ENCODE results near the gene ELOVL5. TPM values are rescaled to one million over a fixed set of nuclear protein-coding genes. Genes with fewer than 3 reads are reported as not detected.
"Not testable (repeated sequence)": the region's sequence is repeated elsewhere in the genome, so short reads cannot be mapped to it uniquely, and the experiment has no call there.

The ELOVL5 gene
- total RNA-seq, 2 experiments from 2014 or later = 157 to 162 TPM

DNA sequence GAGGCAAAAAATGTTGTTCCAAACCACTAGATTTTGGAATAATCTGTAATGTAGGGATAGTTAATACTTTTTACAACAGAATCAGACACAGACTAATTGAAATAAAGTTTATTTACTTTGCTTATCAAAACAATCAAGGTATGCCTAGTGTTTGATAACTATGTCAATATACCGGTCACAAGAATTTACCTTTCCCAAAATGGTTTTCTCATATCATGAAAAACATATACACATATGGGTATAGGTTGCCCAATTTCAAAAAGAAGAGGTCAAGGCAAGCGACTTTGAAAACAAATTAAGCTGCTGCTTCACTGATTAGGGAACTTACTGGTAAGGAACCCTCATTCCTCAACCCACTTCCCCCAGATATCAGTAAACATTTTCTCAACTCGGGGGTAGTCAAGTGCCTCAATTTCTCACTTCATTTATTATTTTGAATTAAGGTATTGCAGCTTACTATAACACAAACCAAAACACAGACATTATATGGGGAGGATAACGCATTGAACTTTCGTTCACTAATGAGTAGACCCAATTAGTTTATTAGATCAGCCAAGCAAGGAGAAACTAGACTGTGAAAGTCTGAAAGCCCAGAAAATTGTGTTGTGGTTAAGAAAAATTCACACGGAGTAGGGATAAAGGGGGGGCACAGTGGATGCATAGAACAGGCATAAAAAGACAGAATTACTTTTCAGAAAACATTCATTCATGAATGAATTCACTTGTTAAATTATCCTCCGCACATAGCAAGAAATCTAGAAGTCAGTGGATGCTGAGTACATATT lies 9.0 kb upstream of the ELOVL5 start:
- peaks cover 48% of the 10 kb centered on the region for H3K4me1 Mint-ChIP-seq
- H3K36me3 Mint-ChIP-seq (ENCODE audit: low read depth) = no peaks in the 10 kb centered on the region
- peak overlapping the region; percentile 45 for H3K4me3 Mint-ChIP-seq
- H3K27me3 Mint-ChIP-seq = peaks cover 14% of the 10 kb centered on the region
- DNase-seq = no peak
- no peaks in the 10 kb centered on the region for H3K9me3 Mint-ChIP-seq
- POLR2A ChIA-PET = interaction anchor here (2.5 kb wide), 1 partner anchor 10 kb away, joined by 12 read pairs; the partner anchor contains the start of gene ELOVL5
- H3K27ac Mint-ChIP-seq = peak overlapping the region; percentile 73
- CTCF ChIA-PET = no interaction called here

DNA sequence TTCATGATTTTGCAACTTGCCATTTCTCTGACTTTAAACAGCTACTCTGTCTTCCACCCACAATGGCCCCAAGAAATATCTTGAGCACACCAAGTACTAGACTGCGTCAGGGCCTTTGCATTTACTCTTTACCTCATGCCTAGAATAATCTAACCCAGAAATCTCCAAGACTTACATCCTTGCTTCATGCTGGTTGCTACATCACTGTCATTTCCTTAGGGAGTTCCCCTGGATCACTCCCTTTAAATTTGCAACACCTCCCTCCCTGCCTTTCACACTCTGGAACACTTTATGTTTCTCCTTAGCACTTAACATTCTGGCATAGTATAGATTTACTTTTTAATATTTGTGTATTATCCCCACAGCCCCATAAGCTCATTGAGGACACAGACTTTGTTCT lies 4.9 kb upstream of the ELOVL5 start:
- Mint-ChIP-seq H3K9me3 (no peaks in the 10 kb centered on the region), H3K27ac (no peak overlapping the region), H3K4me3 (no peak overlapping the region), H3K4me1 (peaks cover 19% of the 10 kb centered on the region), H3K36me3 (ENCODE audit: low read depth) (no peaks in the 10 kb centered on the region), H3K27me3 (peaks cover 21% of the 10 kb centered on the region)
- ChIA-PET POLR2A (no interaction called here), CTCF (no interaction called here)
- no peak for DNase-seq

DNA sequence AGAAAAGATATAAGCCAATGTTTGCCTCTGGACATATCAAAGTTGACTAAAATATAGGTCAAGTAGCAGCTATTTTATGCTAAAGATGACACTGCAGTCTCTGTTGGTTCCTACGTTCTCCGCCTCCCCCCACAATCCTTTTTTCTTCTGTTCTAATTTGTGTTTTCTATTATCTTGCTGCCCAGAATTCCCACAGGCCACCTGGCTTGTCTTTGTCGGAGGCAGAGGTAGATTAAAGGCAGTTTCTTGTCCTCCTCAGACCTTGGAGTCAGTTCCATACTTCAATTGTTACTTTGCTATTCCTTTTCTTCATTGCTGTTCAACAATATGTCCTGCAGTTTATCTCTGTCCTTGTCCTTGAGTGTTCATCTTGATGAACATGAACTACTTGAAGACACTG lies 3.6 kb upstream of the ELOVL5 start:
- DNase-seq = no peak
- H3K27me3 Mint-ChIP-seq = peaks cover 21% of the 10 kb centered on the region
- H3K36me3 Mint-ChIP-seq (ENCODE audit: low read depth) = no peaks in the 10 kb centered on the region
- no peak overlapping the region for H3K27ac Mint-ChIP-seq
- POLR2A ChIA-PET = interaction anchor here (0.8 to 6.2 kb wide), 2 partner anchors 9 to 31 kb away, joined by 3 to 98 read pairs; no protein-coding TSS in a partner anchor
- no peaks in the 10 kb centered on the region for H3K9me3 Mint-ChIP-seq
- CTCF ChIA-PET = no interaction called here
- H3K4me3 Mint-ChIP-seq = no peak overlapping the region
- peaks cover 8% of the 10 kb centered on the region for H3K4me1 Mint-ChIP-seq

DNA sequence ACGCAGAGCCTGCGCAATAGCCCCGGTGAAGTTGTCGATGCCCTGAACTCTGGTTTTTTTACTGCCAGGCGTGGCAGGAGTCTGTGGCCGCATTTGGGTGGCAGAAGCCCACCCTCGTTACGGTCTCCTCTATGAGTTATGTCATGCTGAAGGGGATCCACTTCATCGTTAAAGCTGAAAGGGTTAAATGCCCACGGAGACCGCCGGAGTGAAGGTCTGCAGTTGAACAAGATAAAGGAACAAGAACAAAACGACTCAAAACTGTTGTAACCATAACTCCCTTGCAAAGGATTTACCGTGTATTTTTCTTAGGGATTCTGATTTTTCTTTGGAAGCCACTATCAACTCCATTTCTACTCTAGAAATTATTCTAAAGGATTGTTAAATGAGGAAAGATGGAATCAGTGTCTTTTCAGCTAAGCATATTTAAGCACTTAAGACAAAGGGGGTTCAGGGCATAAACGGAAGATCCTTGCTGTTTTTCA lies 501 bp upstream of the ELOVL5 start:
- Mint-ChIP-seq H3K4me3 (peak overlapping the region; percentile 97), H3K9me3 (no peaks in the 10 kb centered on the region), H3K27me3 (peaks cover 18% of the 10 kb centered on the region), H3K4me1 (peaks cover 39% of the 10 kb centered on the region), H3K36me3 (ENCODE audit: low read depth) (peaks cover 25% of the 10 kb centered on the region), H3K27ac (peak overlapping the region; percentile 96)
- ChIA-PET POLR2A (interaction anchor here (0.8 to 6.4 kb wide), 12 partner anchors 8 to 1066 kb away, joined by 3 to 98 read pairs (median 16); partner anchors contain the start of gene GSTA4), CTCF (interaction anchor here (1.0 to 3.8 kb wide), 3 partner anchors 10 to 47 kb away, joined by 4 to 27 read pairs (median 5); no protein-coding TSS in a partner anchor)
- DNase-seq = no peak

DNA sequence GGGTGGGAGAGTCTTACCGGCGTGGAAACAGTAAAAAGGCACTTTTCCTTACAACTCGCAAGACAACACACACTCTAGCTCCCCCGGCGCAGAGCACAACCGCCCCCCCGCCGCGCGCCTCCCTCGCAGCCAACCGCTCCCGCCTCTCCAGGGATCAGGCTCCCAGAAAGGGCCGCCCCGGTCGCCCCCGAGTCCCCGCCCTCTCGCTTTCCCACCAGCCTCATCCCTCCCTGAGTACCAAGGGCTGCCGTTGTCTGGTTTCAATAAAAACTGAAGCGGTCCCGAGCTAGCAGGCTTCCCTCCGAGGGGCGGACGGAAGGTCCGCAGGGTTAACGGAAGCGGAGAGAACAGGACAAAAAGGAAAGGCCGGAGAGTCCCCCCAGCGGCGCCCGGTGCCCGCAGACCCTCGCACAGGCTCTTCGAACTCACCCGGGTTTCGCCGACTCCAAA lies 804 bp downstream of the ELOVL5 start:
- Mint-ChIP-seq H3K36me3 (ENCODE audit: low read depth) (peaks cover 35% of the 10 kb centered on the region), H3K9me3 (no peaks in the 10 kb centered on the region), H3K27me3 (peaks cover 9% of the 10 kb centered on the region), H3K4me3 (peak overlapping the region; percentile 97), H3K4me1 (peaks cover 52% of the 10 kb centered on the region), H3K27ac (peak overlapping the region; percentile 96)
- POLR2A ChIA-PET = interaction anchor here (0.5 to 6.4 kb wide), 27 partner anchors 8 to 353 kb away, joined by 3 to 98 read pairs (median 4); partner anchors contain the start of genes FBXO9 and GSTA4
- CTCF ChIA-PET = interaction anchor here (1.1 to 3.8 kb wide), 7 partner anchors 10 to 282 kb away, joined by 3 to 27 read pairs (median 4); no protein-coding TSS in a partner anchor
- DNase-seq = no peak

DNA sequence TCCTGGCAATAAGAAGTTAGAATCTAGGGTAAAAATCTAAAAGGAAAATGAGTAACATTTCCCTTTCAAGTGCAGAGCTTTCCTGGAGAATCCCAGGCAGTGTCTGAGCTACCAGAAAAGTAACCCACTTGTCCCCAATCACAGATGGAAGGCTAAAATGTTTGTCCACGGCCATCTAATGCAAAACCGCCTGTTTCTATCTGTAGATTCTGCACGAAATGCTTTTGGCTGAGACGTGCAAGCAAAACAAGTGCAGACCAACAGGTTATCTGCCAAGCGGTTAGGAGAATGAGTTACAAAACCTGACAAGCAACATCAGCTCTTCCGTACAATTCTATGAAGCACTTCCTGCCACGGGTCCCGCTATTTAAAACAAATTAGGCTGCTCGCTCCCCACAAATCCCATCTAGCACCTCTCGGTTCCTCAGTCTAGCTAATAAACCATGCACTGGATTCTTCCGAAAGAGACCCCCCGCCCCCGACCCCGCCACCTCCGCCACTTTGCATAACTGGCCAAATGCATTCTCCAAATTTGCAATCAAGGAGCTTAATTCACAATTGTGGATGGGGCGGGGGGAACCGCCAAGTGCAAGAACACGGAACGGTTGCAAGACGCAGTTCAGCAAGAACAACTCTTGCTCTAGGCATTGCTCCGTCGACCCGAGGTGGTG lies 1.4 kb downstream of the ELOVL5 start:
- Mint-ChIP-seq H3K4me1 (peaks cover 58% of the 10 kb centered on the region), H3K27ac (peak overlapping the region; percentile 96), H3K9me3 (no peaks in the 10 kb centered on the region), H3K4me3 (peak overlapping the region; percentile 97), H3K27me3 (peaks cover 5% of the 10 kb centered on the region), H3K36me3 (ENCODE audit: low read depth) (peaks cover 35% of the 10 kb centered on the region)
- POLR2A ChIA-PET = interaction anchor here (0.6 to 6.4 kb wide), 26 partner anchors 8 to 352 kb away, joined by 3 to 98 read pairs (median 4); partner anchors contain the start of genes FBXO9 and GSTA4
- CTCF ChIA-PET = interaction anchor here (0.6 to 3.8 kb wide), 11 partner anchors 10 to 281 kb away, joined by 3 to 27 read pairs (median 3); no protein-coding TSS in a partner anchor
- peak; percentile 56 for DNase-seq

DNA sequence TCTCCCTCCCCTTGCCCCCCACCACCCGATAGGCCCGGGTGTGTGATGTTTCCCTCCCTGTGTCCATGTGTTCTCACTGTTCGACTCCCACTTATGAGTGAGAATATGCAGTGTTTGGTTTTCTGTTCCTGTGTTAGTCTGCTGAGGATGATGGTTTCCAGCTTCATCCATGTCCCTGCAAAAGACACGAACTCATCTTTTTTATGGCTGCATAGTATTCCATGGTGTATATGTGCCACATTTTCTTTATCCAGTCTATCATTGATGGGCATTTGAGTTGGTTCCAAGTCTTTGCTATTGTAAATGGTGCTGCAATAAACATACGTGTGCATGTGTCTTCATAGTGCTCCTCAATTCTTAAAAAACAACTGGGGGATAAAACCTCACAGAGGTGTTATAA lies 2.7 kb downstream of the ELOVL5 start:
- H3K9me3 Mint-ChIP-seq, DNase-seq, H3K27me3 Mint-ChIP-seq: not testable (repeated sequence)
- Mint-ChIP-seq H3K4me3 (peak overlapping the region; percentile 97), H3K36me3 (ENCODE audit: low read depth) (peaks cover 46% of the 10 kb centered on the region), H3K4me1 (peaks cover 71% of the 10 kb centered on the region), H3K27ac (peak overlapping the region; percentile 96)
- ChIA-PET CTCF (interaction anchor here (1.5 to 2.2 kb wide), 2 partner anchors 34 to 56 kb away, joined by 4 to 5 read pairs; no protein-coding TSS in a partner anchor), POLR2A (interaction anchor here (2.7 to 6.4 kb wide), 6 partner anchors 9 to 66 kb away, joined by 9 to 98 read pairs (median 34); no protein-coding TSS in a partner anchor)

DNA sequence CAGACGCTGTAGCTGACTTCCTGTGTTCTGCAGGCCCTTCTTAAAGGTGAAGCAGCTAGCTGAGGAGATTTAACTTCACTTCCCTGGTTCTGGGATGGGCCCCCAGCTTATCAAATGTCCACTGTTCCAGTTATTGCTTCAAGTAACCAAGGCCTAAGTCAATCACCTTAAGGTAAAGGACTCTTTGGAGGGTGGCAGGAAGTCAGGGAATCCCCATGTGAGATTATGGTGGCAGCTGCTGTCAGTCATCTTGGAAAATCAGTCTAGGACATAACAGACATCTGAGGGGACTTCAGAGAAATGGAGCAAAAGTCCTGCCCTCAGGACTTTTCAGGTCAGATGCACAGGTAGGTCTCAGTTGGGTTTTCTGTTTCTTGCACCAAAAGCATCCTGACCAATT lies 3.8 kb downstream of the ELOVL5 start:
- Mint-ChIP-seq H3K27ac (peak overlapping the region; percentile 22), H3K9me3 (no peaks in the 10 kb centered on the region), H3K4me3 (no peak overlapping the region), H3K4me1 (peaks cover 77% of the 10 kb centered on the region), H3K27me3 (no peaks in the 10 kb centered on the region), H3K36me3 (ENCODE audit: low read depth) (peaks cover 51% of the 10 kb centered on the region)
- CTCF ChIA-PET = interaction anchor here (1.0 to 2.2 kb wide), 5 partner anchors 15 to 172 kb away, joined by 3 to 7 read pairs (median 5); no protein-coding TSS in a partner anchor
- DNase-seq = no peak
- POLR2A ChIA-PET = interaction anchor here (1.1 to 6.4 kb wide), 8 partner anchors 8 to 48 kb away, joined by 3 to 93 read pairs (median 9); no protein-coding TSS in a partner anchor

DNA sequence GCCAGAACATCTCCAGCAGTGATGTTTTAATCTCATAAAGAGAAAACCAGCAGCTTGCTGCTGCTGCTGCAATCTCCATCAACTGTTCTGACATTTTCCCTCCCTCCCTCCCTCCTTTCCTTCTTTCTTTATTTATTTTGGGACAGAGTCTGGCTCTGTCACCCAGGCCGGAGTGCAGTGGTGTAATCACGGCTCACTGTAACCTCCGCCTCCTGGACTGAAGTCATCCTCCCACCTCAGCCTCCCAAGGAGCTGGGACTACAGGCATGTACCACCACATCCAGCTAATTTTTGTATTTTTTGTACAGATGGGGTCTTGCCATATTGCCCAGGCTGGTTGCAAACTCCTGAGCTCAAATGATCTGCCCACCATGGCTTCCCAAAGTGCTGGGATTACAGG lies 5.7 kb downstream of the ELOVL5 start:
- Mint-ChIP-seq H3K36me3 (ENCODE audit: low read depth) (peaks cover 56% of the 10 kb centered on the region), H3K9me3 (no peaks in the 10 kb centered on the region), H3K27me3 (no peaks in the 10 kb centered on the region), H3K4me3 (no peak overlapping the region), H3K4me1 (peaks cover 85% of the 10 kb centered on the region), H3K27ac (no peak overlapping the region)
- ChIA-PET CTCF (no interaction called here), POLR2A (interaction anchor here (0.6 to 3.0 kb wide), 5 partner anchors 17 to 154 kb away, joined by 3 to 23 read pairs (median 5); no protein-coding TSS in a partner anchor)
- DNase-seq = no peak

DNA sequence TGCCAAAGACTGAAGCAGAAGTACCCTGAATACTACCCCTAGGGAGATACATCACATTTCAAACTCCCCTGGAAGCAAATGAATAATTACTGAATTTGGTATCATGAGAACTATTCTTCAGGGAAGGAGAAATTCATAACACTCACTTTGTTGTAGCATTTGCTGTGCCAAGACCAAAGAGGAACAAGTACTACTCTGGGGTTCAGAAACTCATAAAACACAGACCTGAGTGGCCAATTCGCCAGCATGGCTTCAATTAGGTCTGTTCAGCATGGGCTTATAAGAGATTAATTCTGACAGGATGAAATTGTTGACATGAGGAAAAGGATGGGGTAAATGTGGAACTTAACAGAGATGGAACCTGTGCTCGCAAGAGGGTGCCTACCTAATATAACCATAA lies 6.5 kb downstream of the ELOVL5 start:
- Mint-ChIP-seq H3K4me1 (peaks cover 92% of the 10 kb centered on the region), H3K27ac (no peak overlapping the region), H3K27me3 (no peaks in the 10 kb centered on the region), H3K4me3 (no peak overlapping the region), H3K9me3 (no peaks in the 10 kb centered on the region), H3K36me3 (ENCODE audit: low read depth) (peaks cover 63% of the 10 kb centered on the region)
- CTCF ChIA-PET = no interaction called here
- no peak for DNase-seq
- POLR2A ChIA-PET = interaction anchor here (3.3 kb wide), 1 partner anchor 39 kb away, joined by 11 read pairs; no protein-coding TSS in a partner anchor

DNA sequence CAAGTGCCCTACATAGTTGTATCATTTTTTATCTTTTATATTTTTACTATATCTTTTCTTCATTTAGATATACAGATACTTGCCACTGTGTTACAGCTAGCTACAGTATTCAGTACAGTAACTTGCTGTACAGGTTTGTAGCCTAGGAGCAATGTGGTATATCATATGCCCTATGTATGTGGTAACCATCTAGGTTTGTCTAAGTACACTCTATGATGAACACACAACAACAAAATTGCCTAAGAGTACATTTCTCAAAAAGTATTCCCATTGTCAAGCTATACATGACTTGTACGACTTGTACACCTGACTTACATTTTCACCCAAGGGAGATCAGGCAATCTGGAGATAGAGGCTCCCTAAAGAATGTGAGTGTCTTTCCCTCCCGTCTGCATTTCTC lies 8.2 kb downstream of the ELOVL5 start:
- Mint-ChIP-seq H3K9me3 (no peaks in the 10 kb centered on the region), H3K36me3 (ENCODE audit: low read depth) (peaks cover 54% of the 10 kb centered on the region), H3K4me1 (peaks cover 92% of the 10 kb centered on the region), H3K4me3 (no peak overlapping the region), H3K27me3 (no peaks in the 10 kb centered on the region), H3K27ac (no peak overlapping the region)
- no peak for DNase-seq
- POLR2A ChIA-PET = interaction anchor here (0.6 to 3.3 kb wide), 7 partner anchors 7 to 87 kb away, joined by 3 to 11 read pairs (median 7); partner anchors contain the start of gene ELOVL5
- CTCF ChIA-PET = interaction anchor here (0.9 to 1.7 kb wide), 3 partner anchors 10 to 386 kb away, joined by 3 to 4 read pairs (median 3); no protein-coding TSS in a partner anchor

DNA sequence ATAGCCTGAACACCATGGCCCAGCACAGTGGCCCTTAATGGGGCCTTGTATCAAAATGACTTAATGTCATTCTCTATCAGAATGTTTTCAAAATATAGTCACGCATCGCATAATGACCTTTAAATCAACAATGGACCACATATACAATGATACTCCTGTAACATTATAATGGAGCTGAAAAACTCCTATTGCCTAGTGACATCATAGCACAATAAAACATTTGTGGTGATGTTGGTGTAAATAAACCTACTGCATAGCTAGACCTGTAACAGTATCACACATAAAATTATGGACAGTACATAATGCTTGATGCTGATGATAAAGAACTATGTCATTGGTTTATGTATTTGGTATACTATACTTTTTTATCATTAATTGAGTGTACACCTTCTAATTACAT lies 9.3 kb downstream of the ELOVL5 start:
- no peak overlapping the region for H3K27ac Mint-ChIP-seq
- POLR2A ChIA-PET = interaction anchor here (1.3 to 3.3 kb wide), 5 partner anchors 8 to 82 kb away, joined by 3 to 11 read pairs (median 8); partner anchors contain the start of gene ELOVL5
- CTCF ChIA-PET = interaction anchor here (5.1 kb wide), 1 partner anchor 9 kb away, joined by 27 read pairs; the partner anchor contains the start of gene ELOVL5
- peaks cover 92% of the 10 kb centered on the region for H3K4me1 Mint-ChIP-seq
- DNase-seq = no peak
- H3K9me3 Mint-ChIP-seq = no peaks in the 10 kb centered on the region
- H3K36me3 Mint-ChIP-seq (ENCODE audit: low read depth) = peaks cover 47% of the 10 kb centered on the region
- no peak overlapping the region for H3K4me3 Mint-ChIP-seq
- H3K27me3 Mint-ChIP-seq = no peaks in the 10 kb centered on the region
